SU-DHL-6 (cell line): ENCODE data around the gene NANS.
"Not testable (repeated sequence)": the region's sequence is repeated elsewhere in the genome, so short reads cannot be mapped to it uniquely, and the experiment has no call there.

Source experiments
- H2AFZ ChIP-seq: fragments of 200-600 bp; sonication (generic); 2 replicates; pipeline ENCODE4 v1.6.1; 2014; ENCODE audit warnings: low read depth, mild to moderate bottlenecking, moderate library complexity, mixed read lengths, antibody characterized with exemption, low read length; ENCODE audit not compliant: severe bottlenecking
- H3F3A ChIP-seq: fragments of 200-600 bp; shearing (Covaris generic); 2 replicates; pipeline ENCODE4 v1.6.0; 2016; ENCODE audit warnings: antibody characterized with exemption, mild to moderate bottlenecking; ENCODE audit not compliant: insufficient read depth
- H3K27ac ChIP-seq: fragments of 200-600 bp; sonication (generic); 2 replicates; pipeline ENCODE4 v1.5.1; 2016; ENCODE audit warnings: low read depth, mild to moderate bottlenecking, low read length, moderate library complexity, mixed read lengths
- H3K27me3 ChIP-seq: fragments of 200-600 bp; sonication (generic), shearing (Covaris generic); 2 replicates; pipeline ENCODE4 v1.6.0; 2014; ENCODE audit warnings: mild to moderate bottlenecking, low read length
- H3K36me3 ChIP-seq: fragments of 200-600 bp; sonication (generic); 2 replicates; pipeline ENCODE4 v1.6.1; 2014; ENCODE audit warnings: mild to moderate bottlenecking, low read length, mixed read lengths
- H3K4me2 ChIP-seq: fragments of 300-600, 200-600 bp; shearing (Covaris generic), sonication (generic); 2 replicates; pipeline ENCODE4 v1.6.0; 2014; ENCODE audit warnings: low read length, low read depth, mild to moderate bottlenecking; ENCODE audit not compliant: poor library complexity, severe bottlenecking
- H3K4me3 ChIP-seq: fragments of 200-600 bp; sonication (generic); 2 replicates; pipeline ENCODE4 v1.5.1; 2014; ENCODE audit warnings: antibody characterized with exemption, low read length, mild to moderate bottlenecking, mixed read lengths; ENCODE audit not compliant: insufficient read depth, poor library complexity, severe bottlenecking
- H3K79me2 ChIP-seq: fragments of 200-600 bp; sonication (generic); 2 replicates; pipeline ENCODE4 v1.6.1; 2014; ENCODE audit warnings: mild to moderate bottlenecking, low read length, moderate library complexity; ENCODE audit not compliant: insufficient read depth
- H3K9ac ChIP-seq: fragments of 200-600 bp; sonication (generic); 2 replicates; pipeline ENCODE4 v1.7.0; 2014; ENCODE audit warnings: mild to moderate bottlenecking, low read length
- H3K9me2 ChIP-seq: fragments of 200-600 bp; sonication (generic); replicated peaks from 2 replicates; pipeline ENCODE4 v1.6.1; 2014; ENCODE audit warnings: low read length; ENCODE audit not compliant: insufficient read depth
- H3K9me3 ChIP-seq: fragments of 200-600 bp; sonication (generic); 2 replicates; pipeline ENCODE4 v1.6.1; 2014; ENCODE audit warnings: low read length, mixed read lengths; ENCODE audit not compliant: insufficient read depth
- H4K20me1 ChIP-seq: fragments of 200-600 bp; sonication (generic); 2 replicates; pipeline ENCODE4 v1.6.1; 2014; ENCODE audit warnings: low read depth, mild to moderate bottlenecking, antibody characterized with exemption, low read length, moderate library complexity, mixed read lengths
- EZH2phosphoT487 ChIP-seq: fragments of 200-600 bp; sonication (generic), shearing (Covaris generic); conservative IDR thresholded peaks from 2 replicates; pipeline ENCODE4 v1.6.1; 2018; ENCODE audit warnings: mild to moderate bottlenecking, antibody characterized with exemption, low read length, moderate library complexity, mixed read lengths
- TF ChIP-seq, protein P1 (sequence below): fragments of 200-600 bp; sonication (generic); IDR thresholded peaks from one replicate; pipeline ENCODE4 v1.5.1; 2017; ENCODE audit warnings: antibody characterized with exemption, mild to moderate bottlenecking, low read length, moderate library complexity; ENCODE audit not compliant: insufficient read depth, poor library complexity, severe bottlenecking

Gene NANS

DNA sequence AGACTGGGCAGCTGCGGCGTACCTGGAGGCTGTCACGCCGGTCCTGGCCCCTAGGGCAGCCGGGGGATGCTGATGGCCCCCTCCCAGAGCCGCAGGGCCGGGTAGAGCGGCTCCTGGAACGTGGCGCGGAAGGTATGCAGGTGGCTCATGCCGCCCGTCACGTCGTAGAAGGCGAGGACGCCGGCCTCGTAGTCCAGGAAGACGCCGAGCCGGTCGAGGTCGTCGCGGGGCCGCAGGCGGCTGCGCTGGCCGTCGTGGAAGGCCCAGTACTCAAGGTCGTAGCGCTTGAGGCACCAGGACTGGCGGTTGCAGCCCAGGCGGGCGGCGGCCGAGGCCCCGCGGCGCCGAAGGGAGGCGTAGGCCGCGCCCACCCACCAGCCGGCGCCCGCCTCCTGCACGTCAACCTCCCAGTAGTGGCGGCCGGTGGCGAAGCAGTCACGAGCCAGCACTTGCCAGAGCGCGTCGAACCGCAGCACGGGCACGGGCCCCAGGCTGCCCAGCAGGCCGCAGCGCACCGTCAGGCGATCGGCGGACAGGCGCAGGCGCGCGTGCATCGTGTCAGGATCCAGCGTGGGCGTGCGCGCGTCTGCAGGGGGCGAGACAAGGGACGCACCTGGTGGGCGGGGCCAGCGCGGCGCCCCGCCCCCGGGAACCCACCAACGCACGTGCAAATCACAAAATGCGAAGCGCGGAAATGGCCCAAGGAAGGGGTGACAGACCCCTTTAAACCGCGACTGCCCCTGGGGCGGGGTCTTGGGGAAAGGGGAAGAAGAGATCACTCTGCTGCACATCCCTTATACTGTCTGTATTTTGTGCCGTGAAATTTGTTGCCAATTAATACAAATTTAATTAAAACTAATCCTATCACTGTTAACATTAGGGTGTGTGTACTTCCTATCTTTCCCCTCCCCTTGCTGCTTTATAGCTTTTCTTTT lies 31.2 kb downstream of the NANS start:
- TF ChIP-seq, protein P1, sequence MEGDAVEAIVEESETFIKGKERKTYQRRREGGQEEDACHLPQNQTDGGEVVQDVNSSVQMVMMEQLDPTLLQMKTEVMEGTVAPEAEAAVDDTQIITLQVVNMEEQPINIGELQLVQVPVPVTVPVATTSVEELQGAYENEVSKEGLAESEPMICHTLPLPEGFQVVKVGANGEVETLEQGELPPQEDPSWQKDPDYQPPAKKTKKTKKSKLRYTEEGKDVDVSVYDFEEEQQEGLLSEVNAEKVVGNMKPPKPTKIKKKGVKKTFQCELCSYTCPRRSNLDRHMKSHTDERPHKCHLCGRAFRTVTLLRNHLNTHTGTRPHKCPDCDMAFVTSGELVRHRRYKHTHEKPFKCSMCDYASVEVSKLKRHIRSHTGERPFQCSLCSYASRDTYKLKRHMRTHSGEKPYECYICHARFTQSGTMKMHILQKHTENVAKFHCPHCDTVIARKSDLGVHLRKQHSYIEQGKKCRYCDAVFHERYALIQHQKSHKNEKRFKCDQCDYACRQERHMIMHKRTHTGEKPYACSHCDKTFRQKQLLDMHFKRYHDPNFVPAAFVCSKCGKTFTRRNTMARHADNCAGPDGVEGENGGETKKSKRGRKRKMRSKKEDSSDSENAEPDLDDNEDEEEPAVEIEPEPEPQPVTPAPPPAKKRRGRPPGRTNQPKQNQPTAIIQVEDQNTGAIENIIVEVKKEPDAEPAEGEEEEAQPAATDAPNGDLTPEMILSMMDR: no peak
- TF ChIP-seq EZH2phosphoT487: no peak
- Histone ChIP-seq H3K36me3 (no peaks in the 10 kb centered on the region), H3K27me3 (no peaks in the 10 kb centered on the region), H3K4me2 (no peak overlapping the region), H4K20me1 (no peaks in the 10 kb centered on the region), H3K9ac (no peak overlapping the region), H3K9me3 (no peaks in the 10 kb centered on the region), H3F3A (no peaks in the 10 kb centered on the region), H3K79me2 (no peaks in the 10 kb centered on the region), H3K4me3 (no peak overlapping the region), H3K27ac (no peak overlapping the region), H3K9me2 (no peaks in the 10 kb centered on the region), H2AFZ (no peak overlapping the region)

DNA sequence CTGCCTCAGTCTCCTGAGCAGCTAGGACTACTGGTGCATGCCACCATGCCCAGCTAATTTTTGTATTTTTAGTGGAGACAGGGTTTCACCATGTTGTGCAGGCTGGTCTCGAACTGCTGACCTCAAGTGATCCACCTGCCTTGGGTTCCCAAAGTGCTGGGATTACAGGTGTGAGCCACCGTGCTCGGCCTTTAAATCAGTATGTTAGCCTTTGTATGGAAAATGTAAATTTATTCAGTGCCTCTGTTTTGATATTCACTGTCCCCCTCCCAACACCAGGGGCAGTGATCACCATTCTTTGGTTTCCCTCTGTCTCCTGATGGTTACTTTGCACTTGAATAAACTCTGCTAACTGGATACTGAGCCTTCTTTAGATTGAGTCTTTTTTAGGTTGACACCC lies 34.1 kb downstream of the NANS start:
- not testable (repeated sequence) for H3K9ac ChIP-seq, H3K27ac ChIP-seq, H3K27me3 ChIP-seq, H3K4me3 ChIP-seq, H3K36me3 ChIP-seq, H3K4me2 ChIP-seq, H2AFZ ChIP-seq, H3K79me2 ChIP-seq, H3K9me2 ChIP-seq, H3F3A ChIP-seq, H3K9me3 ChIP-seq, H4K20me1 ChIP-seq

DNA sequence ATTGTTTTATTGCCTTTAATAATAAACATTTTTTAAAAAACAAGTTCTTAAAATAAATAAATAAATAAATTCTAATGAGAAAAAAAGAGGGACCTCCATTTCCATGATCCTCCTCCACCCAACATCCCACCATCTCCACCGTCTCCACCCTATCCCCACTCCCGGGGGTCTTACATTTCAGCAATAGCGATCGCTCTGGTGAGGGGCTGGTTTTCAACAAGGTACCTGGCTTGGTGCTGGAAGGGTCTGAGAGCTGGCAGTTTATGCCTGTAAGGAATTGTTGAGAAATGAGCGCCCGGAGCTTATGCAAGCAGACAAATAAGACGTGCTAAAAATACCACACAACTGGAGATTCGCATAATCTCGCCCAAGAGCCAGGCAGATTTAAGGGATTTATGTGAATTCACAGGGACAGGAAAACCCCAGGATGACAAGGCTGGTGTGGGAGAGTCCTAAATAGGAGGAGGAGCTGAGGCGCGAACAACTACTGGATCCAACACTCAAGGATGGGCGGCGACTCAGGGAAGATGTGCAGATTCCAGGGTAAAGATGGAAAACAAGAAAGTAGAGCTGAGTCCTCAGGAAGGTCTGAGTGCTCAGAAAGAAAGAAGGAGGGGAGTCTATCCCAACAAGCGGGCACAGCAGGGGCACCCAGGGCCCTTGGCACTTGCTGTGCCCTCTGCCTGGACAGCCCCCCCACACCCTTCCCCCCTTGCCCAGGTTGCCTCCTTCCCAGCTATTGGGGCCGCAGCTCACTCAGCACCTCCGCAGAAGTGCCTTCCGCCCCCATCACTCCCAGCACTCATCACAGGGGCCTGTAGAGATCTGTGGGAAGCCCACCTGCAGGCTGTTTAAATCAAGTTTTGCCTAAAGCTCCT lies 35.4 kb downstream of the NANS start:
- no peak overlapping the region for H2AFZ ChIP-seq
- no peaks in the 10 kb centered on the region for H3K9me3 ChIP-seq
- no peak overlapping the region for H3K4me3 ChIP-seq
- no peak overlapping the region for H3K9ac ChIP-seq
- H3K36me3 ChIP-seq: no peaks in the 10 kb centered on the region
- no peaks in the 10 kb centered on the region for H3F3A ChIP-seq
- H3K27ac ChIP-seq: no peak overlapping the region
- H3K9me2 ChIP-seq: no peaks in the 10 kb centered on the region
- H3K27me3 ChIP-seq: no peaks in the 10 kb centered on the region
- TF ChIP-seq, protein P1: no peak
- TF ChIP-seq EZH2phosphoT487: no peak
- no peaks in the 10 kb centered on the region for H4K20me1 ChIP-seq
- no peak overlapping the region for H3K4me2 ChIP-seq
- H3K79me2 ChIP-seq: no peaks in the 10 kb centered on the region
